ENCODE data around the gene SOX15.
A peak's percentile ranks its signal among the peaks of the same experiment; 100 is the strongest.
"Not testable (repeated sequence)": the region's sequence is repeated elsewhere in the genome, so short reads cannot be mapped to it uniquely, and the experiment has no call there.

Gene SOX15

GRCh38 chr17:7597561-7597960 is 7.7 kb upstream of the SOX15 start:
- H3K9me3 ChIP-seq (ENCODE audit: low read length); H3K27ac ChIP-seq (ENCODE audit: low read depth, low read length); H3K27me3 ChIP-seq (ENCODE audit: control insufficient read depth in 1 of 2, insufficient read depth in 2 of 2, low read length in 2 of 2); H3K4me3 ChIP-seq (ENCODE audit: low read depth in 1 of 2, low read length in 2 of 2); H3K9ac ChIP-seq (ENCODE audit: low read length); H3K4me1 ChIP-seq (ENCODE audit: insufficient read depth, low read length): not testable (repeated sequence)
- peaks cover 84% of the 10 kb centered on the region for H3K36me3 ChIP-seq (ENCODE audit: insufficient read depth, low read length)

GRCh38 chr17:7593296-7593695 is 3.4 kb upstream of the SOX15 start:
- Histone ChIP-seq H3K27ac (ENCODE audit: low read depth, low read length) (no peak overlapping the region), H3K27me3 (ENCODE audit: control insufficient read depth in 1 of 2, insufficient read depth in 2 of 2, low read length in 2 of 2) (no peaks in the 10 kb centered on the region), H3K9ac (ENCODE audit: low read length) (no peak overlapping the region), H3K4me3 (ENCODE audit: low read depth in 1 of 2, low read length in 2 of 2) (no peak overlapping the region), H3K36me3 (ENCODE audit: insufficient read depth, low read length) (peaks cover 71% of the 10 kb centered on the region), H3K9me3 (ENCODE audit: low read length) (no peaks in the 10 kb centered on the region), H3K4me1 (ENCODE audit: insufficient read depth, low read length) (peaks cover 8% of the 10 kb centered on the region)

- no peak overlapping the region for H3K4me3 ChIP-seq (ENCODE audit: low read depth in 1 of 2, low read length in 2 of 2)
- H3K9me3 ChIP-seq (ENCODE audit: low read length), result no peaks in the 10 kb centered on the region
- no peak overlapping the region for H3K9ac ChIP-seq (ENCODE audit: low read length)
- H3K27ac ChIP-seq (ENCODE audit: low read depth, low read length), result no peak overlapping the region
- no peaks in the 10 kb centered on the region for H3K27me3 ChIP-seq (ENCODE audit: control insufficient read depth in 1 of 2, insufficient read depth in 2 of 2, low read length in 2 of 2)
- peaks cover 16% of the 10 kb centered on the region for H3K4me1 ChIP-seq (ENCODE audit: insufficient read depth, low read length)
- peaks cover 73% of the 10 kb centered on the region for H3K36me3 ChIP-seq (ENCODE audit: insufficient read depth, low read length)
Measured at GRCh38 chr17:7592422-7593021, 2.6 kb upstream of the SOX15 start.

GRCh38 chr17:7591596-7591995 is 1.7 kb upstream of the SOX15 start:
- Histone ChIP-seq H3K36me3 (ENCODE audit: insufficient read depth, low read length) (peaks cover 65% of the 10 kb centered on the region), H3K4me1 (ENCODE audit: insufficient read depth, low read length) (peaks cover 16% of the 10 kb centered on the region), H3K27ac (ENCODE audit: low read depth, low read length) (no peak overlapping the region), H3K27me3 (ENCODE audit: control insufficient read depth in 1 of 2, insufficient read depth in 2 of 2, low read length in 2 of 2) (no peaks in the 10 kb centered on the region), H3K9ac (ENCODE audit: low read length) (no peak overlapping the region), H3K9me3 (ENCODE audit: low read length) (no peaks in the 10 kb centered on the region), H3K4me3 (ENCODE audit: low read depth in 1 of 2, low read length in 2 of 2) (no peak overlapping the region)

GRCh38 chr17:7590743-7591142 is 849 bp upstream of the SOX15 start:
- H3K4me1 ChIP-seq (ENCODE audit: insufficient read depth, low read length), result peaks cover 16% of the 10 kb centered on the region

GRCh38 chr17:7589204-7589868 is 558 bp downstream of the SOX15 start:
- peak overlapping the region; percentile 27 to 87 for H3K4me3 ChIP-seq (ENCODE audit: low read depth in 1 of 2, low read length in 2 of 2)
- peaks cover 44% of the 10 kb centered on the region for H3K36me3 ChIP-seq (ENCODE audit: insufficient read depth, low read length)
- peak overlapping the region; percentile 78 for H3K9ac ChIP-seq (ENCODE audit: low read length)
- H3K27ac ChIP-seq (ENCODE audit: low read depth, low read length), result peak overlapping the region; percentile 59
- no peaks in the 10 kb centered on the region for H3K9me3 ChIP-seq (ENCODE audit: low read length)
- H3K27me3 ChIP-seq (ENCODE audit: control insufficient read depth in 1 of 2, insufficient read depth in 2 of 2, low read length in 2 of 2), result no peaks in the 10 kb centered on the region
- H3K4me1 ChIP-seq (ENCODE audit: insufficient read depth, low read length), result peaks cover 20% of the 10 kb centered on the region

More at GRCh38 chr17:7590743-7591142, 849 bp upstream of the SOX15 start:
- Histone ChIP-seq H3K27ac (ENCODE audit: low read depth, low read length) (no peak overlapping the region), H3K27me3 (ENCODE audit: control insufficient read depth in 1 of 2, insufficient read depth in 2 of 2, low read length in 2 of 2) (no peaks in the 10 kb centered on the region), H3K36me3 (ENCODE audit: insufficient read depth, low read length) (peaks cover 57% of the 10 kb centered on the region), H3K4me3 (ENCODE audit: low read depth in 1 of 2, low read length in 2 of 2) (no peak overlapping the region), H3K9me3 (ENCODE audit: low read length) (no peaks in the 10 kb centered on the region), H3K9ac (ENCODE audit: low read length) (no peak overlapping the region)

GRCh38 chr17:7588553-7589203 is 1.2 kb downstream of the SOX15 start:
- H3K9me3 ChIP-seq (ENCODE audit: low read length), result no peaks in the 10 kb centered on the region
- H3K9ac ChIP-seq (ENCODE audit: low read length), result peak overlapping the region; percentile 78
- H3K36me3 ChIP-seq (ENCODE audit: insufficient read depth, low read length), result peaks cover 37% of the 10 kb centered on the region
- H3K4me1 ChIP-seq (ENCODE audit: insufficient read depth, low read length), result peaks cover 22% of the 10 kb centered on the region
- H3K27ac ChIP-seq (ENCODE audit: low read depth, low read length), result peak overlapping the region; percentile 59
- peak overlapping the region; percentile 27 to 87 for H3K4me3 ChIP-seq (ENCODE audit: low read depth in 1 of 2, low read length in 2 of 2)
- no peaks in the 10 kb centered on the region for H3K27me3 ChIP-seq (ENCODE audit: control insufficient read depth in 1 of 2, insufficient read depth in 2 of 2, low read length in 2 of 2)

- Histone ChIP-seq H3K27me3 (ENCODE audit: control insufficient read depth in 1 of 2, insufficient read depth in 2 of 2, low read length in 2 of 2) (no peaks in the 10 kb centered on the region), H3K27ac (ENCODE audit: low read depth, low read length) (no peak overlapping the region), H3K4me3 (ENCODE audit: low read depth in 1 of 2, low read length in 2 of 2) (no peak overlapping the region), H3K4me1 (ENCODE audit: insufficient read depth, low read length) (peaks cover 30% of the 10 kb centered on the region), H3K9ac (ENCODE audit: low read length) (no peak overlapping the region), H3K9me3 (ENCODE audit: low read length) (no peaks in the 10 kb centered on the region), H3K36me3 (ENCODE audit: insufficient read depth, low read length) (peaks cover 27% of the 10 kb centered on the region)
Measured at GRCh38 chr17:7587420-7588151, 2.3 kb downstream of the SOX15 start.

- no peak overlapping the region for H3K27ac ChIP-seq (ENCODE audit: low read depth, low read length)
- H3K4me1 ChIP-seq (ENCODE audit: insufficient read depth, low read length), result peaks cover 37% of the 10 kb centered on the region
- H3K4me3 ChIP-seq (ENCODE audit: low read depth in 1 of 2, low read length in 2 of 2), result no peak overlapping the region
- H3K36me3 ChIP-seq (ENCODE audit: insufficient read depth, low read length), result peaks cover 19% of the 10 kb centered on the region
- H3K27me3 ChIP-seq (ENCODE audit: control insufficient read depth in 1 of 2, insufficient read depth in 2 of 2, low read length in 2 of 2), result no peaks in the 10 kb centered on the region
- H3K9ac ChIP-seq (ENCODE audit: low read length), result no peak overlapping the region
- no peaks in the 10 kb centered on the region for H3K9me3 ChIP-seq (ENCODE audit: low read length)
Measured at GRCh38 chr17:7586673-7587419, 3.0 kb downstream of the SOX15 start.

- Histone ChIP-seq H3K27me3 (ENCODE audit: control insufficient read depth in 1 of 2, insufficient read depth in 2 of 2, low read length in 2 of 2) (no peaks in the 10 kb centered on the region), H3K9ac (ENCODE audit: low read length) (peak within 1 kb of the TSS; percentile 51), H3K4me1 (ENCODE audit: insufficient read depth, low read length) (peaks cover 47% of the 10 kb centered on the region), H3K9me3 (ENCODE audit: low read length) (no peaks in the 10 kb centered on the region), H3K36me3 (ENCODE audit: insufficient read depth, low read length) (peaks cover 27% of the 10 kb centered on the region), H3K4me3 (ENCODE audit: low read depth in 1 of 2, low read length in 2 of 2) (peak within 1 kb of the TSS; percentile 64 to 80), H3K27ac (ENCODE audit: low read depth, low read length) (peak within 1 kb of the TSS; percentile 96)
Measured at GRCh38 chr17:7583253-7584109, 6.4 kb downstream of the SOX15 start, which contains the start of gene MPDU1. Gene MPDU1 (plus strand): TSS chr17:7583852. CDS start chr17:7583863, 11 bp downstream.

All from muscle layer of colon (tissue), 2 donors.